ENCODE results near the gene FGD4. TPM values are rescaled to one million over a fixed set of nuclear protein-coding genes. Genes with fewer than 3 reads are reported as not detected.

The FGD4 gene
- total RNA-seq, 1 experiment from 2014 or later: 54.3 TPM

GRCh38 chr12:32606443-32606842, 207.1 kb downstream of the FGD4 start:
- no peak for TF ChIP-seq CTCF (conservative IDR thresholded peaks at IDR 0.05)
- Histone ChIP-seq H4K91ac (ENCODE audit: insufficient read length, low read depth, low read length) (no peak overlapping the region), H3K56ac (ENCODE audit: insufficient read length, low read depth, low read length) (no peak overlapping the region), H3K79me1 (ENCODE audit: insufficient read depth, low read depth, low read length, poor library complexity, severe bottlenecking) (no peaks in the 10 kb centered on the region), H3K23ac (ENCODE audit: insufficient read length, low read depth, low read length) (no peak overlapping the region), H3K27ac (ENCODE audit: insufficient read length, low read depth, low read length) (no peak overlapping the region), H4K8ac (replicated peaks; ENCODE audit: insufficient read length, low read depth, low read length) (no peak overlapping the region), H3T11ph (ENCODE audit: low read length) (no peak overlapping the region), H3K14ac (ENCODE audit: insufficient read depth, low read length) (no peak overlapping the region), H2AK5ac (ENCODE audit: insufficient read length, low read length) (no peak overlapping the region), H3K9me3 (ENCODE audit: control insufficient read depth, low read depth, low read length) (no peaks in the 10 kb centered on the region), H4K5ac (ENCODE audit: insufficient read length, low read depth, low read length) (no peak overlapping the region), H2BK20ac (ENCODE audit: low read depth, low read length, poor library complexity, severe bottlenecking) (no peak overlapping the region), H3K9ac (ENCODE audit: extremely low read depth, insufficient read length, low read length) (no peak overlapping the region), H2BK5ac (ENCODE audit: insufficient read length, low read length) (no peak overlapping the region), H2BK12ac (ENCODE audit: insufficient read length, low read depth, low read length) (no peak overlapping the region), H3K4me2 (ENCODE audit: insufficient read depth, insufficient read length, low read length) (no peak overlapping the region), H3K4ac (ENCODE audit: low read depth, low read length) (no peak overlapping the region), H2BK120ac (ENCODE audit: low read depth, low read length, poor library complexity, severe bottlenecking) (no peak overlapping the region), H3K27me3 (ENCODE audit: insufficient read depth, low read length) (no peaks in the 10 kb centered on the region), H3K4me1 (ENCODE audit: insufficient read depth, low read length) (no peaks in the 10 kb centered on the region; the same call in 1 of the 2 replicates), H2AFZ (ENCODE audit: low read length) (no peak overlapping the region), H3K23me2 (ENCODE audit: insufficient read length, low read depth, low read length, poor library complexity, severe bottlenecking) (no peaks in the 10 kb centered on the region), H3K79me2 (ENCODE audit: insufficient read depth, low read length) (no peaks in the 10 kb centered on the region), H3K18ac (ENCODE audit: insufficient read length, low read depth, low read length) (no peak overlapping the region), H2BK15ac (ENCODE audit: low read depth, low read length) (no peak overlapping the region), H4K20me1 (ENCODE audit: control insufficient read depth, insufficient read depth, insufficient read length) (no peaks in the 10 kb centered on the region)
- H3K27me3 Mint-ChIP-seq (ENCODE audit: low read depth): no peaks in the 10 kb centered on the region
- no peak for DNase-seq
- no peaks in the 10 kb centered on the region for H3K9me3 Mint-ChIP-seq
- H3K27ac Mint-ChIP-seq: peak overlapping the region in 2 of 3 experiments; percentile 10 to 31; a peak in 3 of 7 replicates
- no CpG with 5 or more reads among the region's 2 CpGs for WGBS (ENCODE audit: extremely low coverage, insufficient read length, low lambda C conversion rate)
- H3K4me3 Mint-ChIP-seq: no peak overlapping the region
- peaks cover 22 to 73% (median 46%) of the 10 kb centered on the region in 3 experiments; a peak in 5 of 7 replicates for H3K36me3 Mint-ChIP-seq (ENCODE audit: insufficient read depth in 1 of 3, low read depth in 3 of 3)
- H3K4me1 Mint-ChIP-seq: peaks cover 12 to 13% of the 10 kb centered on the region in 2 experiments
